Mucosa of descending colon (tissue), 3 donors: ENCODE data around the gene CCDC146. TPM values are rescaled to one million over a fixed set of nuclear protein-coding genes. Genes with fewer than 3 reads are reported as not detected.

ENCODE experiments used
- ATAC-seq: fragments of 200-7000 bp; cut with Tn5 transposase; one replicate; pipeline ENCODE4 v1.9.1; 2020; ENCODE audit warnings: mild to moderate bottlenecking, moderate library complexity
- DNase-seq, 3 donors: peaks; one replicate each; pipeline ENCODE4 v3.0.0-alpha.2; 2020
- H3K36me3 ChIP-seq: fragments of 200-600 bp; one replicate; pipeline ENCODE4 v1.8.0; 2021; ENCODE audit warnings: low read depth, mild to moderate bottlenecking
- H3K4me1 ChIP-seq: fragments of 200-600 bp; one replicate; pipeline ENCODE4 v1.8.0; 2021; ENCODE audit warnings: low read depth, mild to moderate bottlenecking
- H3K4me3 ChIP-seq: fragments of 200-600 bp; one replicate; pipeline ENCODE4 v1.8.0; 2021; ENCODE audit warnings: mild to moderate bottlenecking
- H3K9me3 ChIP-seq: fragments of 200-600 bp; one replicate; pipeline ENCODE4 v1.8.0; 2021; ENCODE audit warnings: mild to moderate bottlenecking
- CTCF ChIP-seq: fragments of 200-600 bp; IDR thresholded peaks from one replicate; pipeline ENCODE4 v1.8.0; 2022; ENCODE audit warnings: antibody characterized with exemption, mild to moderate bottlenecking
- intact Hi-C, 2 donors: fragments of 100-400 bp; cut with DNase I in 1 of 2; cut with micrococcal nuclease in 1 of 2; formaldehyde crosslinking; loops; one replicate each; pipeline versions ENCODE4 v1.11.0 to v1.11.1; 2022; cut with DNase I, micrococcal nuclease
- total RNA-seq, 3 donors: library from RNA; stranded (reverse); fragmentation: NEBNext Ultra II Directional in 2 of 3; extraction: Animal tissue kit (Norgen Biotek cat#: 25700) in 2 of 3; gene quantifications; one replicate each; pipeline versions ENCODE4 v1.2.1 to v1.2.4, GENCODE V29; 2021 to 2023
- donor health status: DM: no; HTN: no; CAD: no; lungs with moderate emphysema.
- donor health status: DM: no; HTN: no; CAD: no.
- donor health status: DM: no; HTN: yes; CAD: no.

Gene CCDC146
- total RNA-seq, 3 donors from 2014 or later = 7.5 to 20.5 (median 13.3) TPM

- intact Hi-C loops = no loop called here
- no peaks in the 10 kb centered on the region for H3K36me3 ChIP-seq
- no peaks in the 10 kb centered on the region for H3K4me1 ChIP-seq
- no peaks in the 10 kb centered on the region for H3K9me3 ChIP-seq
- no peak for TF ChIP-seq CTCF
- ATAC-seq (no peak), DNase-seq (no peak)
- H3K4me3 ChIP-seq = no peak overlapping the region
Measured at GRCh38 chr7:77320714-77321113, 198.3 kb downstream of the CCDC146 start.

GRCh38 chr7:77321300-77321699 is 198.9 kb downstream of the CCDC146 start:
- ATAC-seq (no peak), DNase-seq (no peak)
- Histone ChIP-seq H3K4me3 (no peak overlapping the region), H3K4me1 (no peaks in the 10 kb centered on the region), H3K36me3 (no peaks in the 10 kb centered on the region), H3K9me3 (no peaks in the 10 kb centered on the region)
- no peak for TF ChIP-seq CTCF
- intact Hi-C loops = no loop called here

- ATAC-seq = no peak
- intact Hi-C loops = no loop called here
- Histone ChIP-seq H3K4me1 (no peaks in the 10 kb centered on the region), H3K4me3 (no peak overlapping the region), H3K36me3 (no peaks in the 10 kb centered on the region), H3K9me3 (no peaks in the 10 kb centered on the region)
- TF ChIP-seq CTCF = no peak
- no peak for DNase-seq
Measured at GRCh38 chr7:77326131-77326530, 203.7 kb downstream of the CCDC146 start.

- intact Hi-C loops = no loop called here
- H3K4me3 ChIP-seq = no peak overlapping the region
- peak in 1 of 3 donors; percentile 47 for DNase-seq
- H3K9me3 ChIP-seq = no peaks in the 10 kb centered on the region
- no peaks in the 10 kb centered on the region for H3K36me3 ChIP-seq
- TF ChIP-seq CTCF = no peak
- ATAC-seq = peak; percentile 22
- no peaks in the 10 kb centered on the region for H3K4me1 ChIP-seq
Measured at GRCh38 chr7:77327067-77327931, 204.9 kb downstream of the CCDC146 start.

GRCh38 chr7:77327932-77328628 is 205.7 kb downstream of the CCDC146 start:
- peak; percentile 10 for ATAC-seq
- Histone ChIP-seq H3K4me1 (no peaks in the 10 kb centered on the region), H3K9me3 (no peaks in the 10 kb centered on the region), H3K4me3 (no peak overlapping the region), H3K36me3 (no peaks in the 10 kb centered on the region)
- intact Hi-C loops = no loop called here
- DNase-seq = no peak
- TF ChIP-seq CTCF = no peak
